Lower lobe of right lung (tissue), 2 donors: ENCODE measurements around the gene NKX6-1. TPM values are rescaled to one million over a fixed set of nuclear protein-coding genes. Genes with fewer than 3 reads are reported as not detected.
A peak's percentile ranks its signal among the peaks of the same experiment; 100 is the strongest.

ENCODE experiments used
- ATAC-seq, 2 donors: fragments of 200-7000 bp; cut with Tn5 transposase; one replicate each; pipeline ENCODE4 v1.9.1; 2020 to 2022; ENCODE audit warnings: mild to moderate bottlenecking in 2 of 2, moderate library complexity in 2 of 2
- DNase-seq: peaks from one replicate; pipeline ENCODE4 v3.0.0-alpha.2; 2020
- H3K27ac ChIP-seq: fragments of 200-600 bp; one replicate; pipeline ENCODE4 v1.8.0; 2022
- H3K27me3 ChIP-seq: fragments of 200-600 bp; one replicate; pipeline ENCODE4 v1.8.0; 2022; ENCODE audit warnings: low read depth
- H3K36me3 ChIP-seq: fragments of 200-600 bp; one replicate; pipeline ENCODE4 v1.8.0; 2022; ENCODE audit warnings: mild to moderate bottlenecking
- H3K4me1 ChIP-seq: fragments of 200-600 bp; one replicate; pipeline ENCODE4 v1.8.0; 2022
- H3K4me3 ChIP-seq: fragments of 200-600 bp; one replicate; pipeline ENCODE4 v1.8.0; 2022; ENCODE audit warnings: mild to moderate bottlenecking
- H3K9me3 ChIP-seq: fragments of 200-600 bp; one replicate; pipeline ENCODE4 v1.8.0; 2022
- intact Hi-C: fragments of 100-400 bp; cut with DNase I; formaldehyde crosslinking; loops from one replicate; pipeline ENCODE4 v1.11.0; 2022
- total RNA-seq: library from RNA; stranded (reverse); fragmentation: NEBNext Ultra II Directional; extraction: Animal tissue kit (Norgen Biotek cat#: 25700); gene quantifications from one replicate; pipeline ENCODE4 v1.2.1, GENCODE V29; 2021
- TF ChIP-seq, protein P1 (sequence below): fragments of 200-600 bp; IDR thresholded peaks from one replicate; pipeline ENCODE4 v1.8.0; 2022; ENCODE audit warnings: antibody characterized with exemption, mild to moderate bottlenecking
- donor health status: DM: no; HTN: yes; CAD: no; lungs with severe emphysema.

Gene NKX6-1
- total RNA-seq, 1 donor from 2014 or later, result not detected

DNA sequence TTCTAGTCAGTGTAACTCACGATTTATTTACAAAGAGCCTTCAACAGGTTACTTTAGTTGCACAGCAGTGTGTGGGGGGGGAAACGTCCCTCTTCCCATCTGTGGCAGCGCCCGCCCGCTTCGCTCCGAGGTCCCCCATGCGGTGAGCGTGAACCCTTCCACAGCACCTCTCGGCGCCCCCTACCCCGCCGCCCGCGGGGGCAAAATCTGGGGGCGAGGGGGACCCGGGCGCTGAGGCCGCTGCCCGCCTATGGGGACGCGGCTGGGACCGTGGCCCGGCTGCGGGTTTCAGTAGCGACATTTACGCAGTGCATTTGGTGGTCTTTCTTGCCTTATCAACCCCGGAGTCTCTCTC lies 6.4 kb downstream of the NKX6-1 start:
- H3K36me3 ChIP-seq, result no peaks in the 10 kb centered on the region
- no peaks in the 10 kb centered on the region for H3K9me3 ChIP-seq
- no peak for DNase-seq
- ATAC-seq, result no peak
- TF ChIP-seq, protein P1, sequence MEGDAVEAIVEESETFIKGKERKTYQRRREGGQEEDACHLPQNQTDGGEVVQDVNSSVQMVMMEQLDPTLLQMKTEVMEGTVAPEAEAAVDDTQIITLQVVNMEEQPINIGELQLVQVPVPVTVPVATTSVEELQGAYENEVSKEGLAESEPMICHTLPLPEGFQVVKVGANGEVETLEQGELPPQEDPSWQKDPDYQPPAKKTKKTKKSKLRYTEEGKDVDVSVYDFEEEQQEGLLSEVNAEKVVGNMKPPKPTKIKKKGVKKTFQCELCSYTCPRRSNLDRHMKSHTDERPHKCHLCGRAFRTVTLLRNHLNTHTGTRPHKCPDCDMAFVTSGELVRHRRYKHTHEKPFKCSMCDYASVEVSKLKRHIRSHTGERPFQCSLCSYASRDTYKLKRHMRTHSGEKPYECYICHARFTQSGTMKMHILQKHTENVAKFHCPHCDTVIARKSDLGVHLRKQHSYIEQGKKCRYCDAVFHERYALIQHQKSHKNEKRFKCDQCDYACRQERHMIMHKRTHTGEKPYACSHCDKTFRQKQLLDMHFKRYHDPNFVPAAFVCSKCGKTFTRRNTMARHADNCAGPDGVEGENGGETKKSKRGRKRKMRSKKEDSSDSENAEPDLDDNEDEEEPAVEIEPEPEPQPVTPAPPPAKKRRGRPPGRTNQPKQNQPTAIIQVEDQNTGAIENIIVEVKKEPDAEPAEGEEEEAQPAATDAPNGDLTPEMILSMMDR, result no peak
- H3K4me3 ChIP-seq, result no peak overlapping the region
- peaks cover 95% of the 10 kb centered on the region for H3K27me3 ChIP-seq
- intact Hi-C loops, result no loop called here
- no peak overlapping the region for H3K27ac ChIP-seq
- peaks cover 13% of the 10 kb centered on the region for H3K4me1 ChIP-seq

DNA sequence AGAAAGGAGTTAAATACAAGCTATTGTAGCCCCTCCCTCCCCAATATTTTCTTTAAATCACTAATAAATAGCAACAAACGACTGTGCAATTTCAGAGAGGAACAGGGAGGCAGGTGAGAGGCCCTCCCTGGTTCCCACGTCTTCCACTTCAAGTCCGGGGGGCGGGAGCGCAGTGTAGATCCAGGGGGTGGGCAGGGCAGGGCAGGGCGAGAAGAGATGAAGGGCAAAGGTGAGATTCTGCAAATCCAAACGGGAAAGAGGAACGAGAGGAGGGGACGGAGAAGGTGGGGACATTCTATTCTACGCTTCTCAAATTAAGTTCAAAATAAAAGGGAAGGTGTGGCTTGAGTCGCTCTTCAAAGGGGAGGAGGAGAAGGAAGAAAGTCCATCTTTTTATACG lies 6.8 kb downstream of the NKX6-1 start:
- DNase-seq, result no peak
- Histone ChIP-seq H3K9me3 (no peaks in the 10 kb centered on the region), H3K27ac (no peak overlapping the region), H3K36me3 (no peaks in the 10 kb centered on the region), H3K27me3 (peaks cover 95% of the 10 kb centered on the region), H3K4me3 (no peak overlapping the region), H3K4me1 (peaks cover 11% of the 10 kb centered on the region)
- no peak for ATAC-seq
- intact Hi-C loops, result no loop called here
- TF ChIP-seq, protein P1, result no peak

DNA sequence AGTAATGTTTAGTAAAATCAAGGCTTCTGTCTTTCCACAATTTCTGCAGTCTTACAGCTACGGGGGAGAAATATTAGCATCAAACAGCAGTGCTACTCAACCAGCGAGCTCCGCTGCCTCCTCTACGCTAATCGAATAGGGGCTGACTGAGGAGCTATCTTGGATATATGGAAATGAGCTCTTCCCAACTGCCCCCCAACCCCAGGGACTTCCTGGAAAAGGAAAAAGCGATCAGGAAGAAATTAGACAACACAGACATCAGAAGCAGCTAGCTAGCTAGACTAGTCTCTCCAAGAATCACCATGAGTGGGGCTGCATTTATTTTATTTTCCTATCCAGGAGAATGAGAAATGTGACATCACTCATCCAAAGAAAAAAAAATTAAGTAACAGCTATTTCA lies 7.6 kb downstream of the NKX6-1 start:
- Histone ChIP-seq H3K9me3 (no peaks in the 10 kb centered on the region), H3K27me3 (peaks cover 94% of the 10 kb centered on the region), H3K4me1 (peaks cover 11% of the 10 kb centered on the region), H3K27ac (no peak overlapping the region), H3K36me3 (no peaks in the 10 kb centered on the region), H3K4me3 (no peak overlapping the region)
- ATAC-seq (no peak), DNase-seq (no peak)
- intact Hi-C loops, result no loop called here
- TF ChIP-seq, protein P1, result no peak

DNA sequence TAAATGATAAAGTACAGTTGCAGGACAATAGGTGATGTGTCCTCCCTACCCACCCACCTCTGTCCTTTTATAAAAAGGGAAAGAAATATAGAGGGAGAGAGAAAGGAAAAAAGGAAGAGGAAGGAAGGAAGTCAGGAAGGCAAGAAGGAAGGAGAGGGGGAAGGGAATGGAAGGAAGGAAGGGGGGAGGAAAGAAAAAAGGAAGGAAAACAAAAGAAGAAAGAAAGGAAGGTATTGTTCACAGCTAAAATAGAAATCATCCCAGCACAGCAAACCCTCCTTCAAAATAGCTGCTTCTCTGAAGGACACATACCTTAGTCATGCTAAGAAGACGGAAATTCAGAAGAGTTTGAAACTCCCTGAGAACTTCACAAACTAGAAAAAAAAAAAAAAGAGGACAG lies 8.4 kb downstream of the NKX6-1 start:
- TF ChIP-seq, protein P1, result no peak
- Histone ChIP-seq H3K4me1 (peaks cover 11% of the 10 kb centered on the region), H3K9me3 (no peaks in the 10 kb centered on the region), H3K4me3 (no peak overlapping the region), H3K27ac (no peak overlapping the region), H3K36me3 (no peaks in the 10 kb centered on the region), H3K27me3 (peaks cover 90% of the 10 kb centered on the region)
- no peak for DNase-seq
- intact Hi-C loops, result no loop called here
- no peak for ATAC-seq

DNA sequence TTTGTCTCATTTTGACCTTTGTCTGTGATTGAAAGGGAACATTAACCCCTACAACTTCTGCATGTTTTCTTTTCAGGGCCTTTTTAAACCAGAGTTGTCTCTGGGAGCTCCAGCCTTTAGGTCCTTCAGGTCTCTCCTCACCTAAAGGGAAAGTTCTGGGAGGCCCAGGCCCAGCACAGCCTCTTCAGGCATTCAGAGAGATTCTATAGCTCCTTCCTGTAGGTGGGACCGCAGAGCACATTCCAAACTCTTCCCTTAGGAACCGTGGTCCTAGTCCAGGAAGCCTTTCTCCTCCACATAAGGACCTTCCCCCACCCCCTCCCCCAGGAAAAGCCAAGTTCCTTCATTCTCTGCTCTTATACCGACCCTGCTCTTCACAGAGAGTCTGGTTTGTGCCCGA lies 14.9 kb downstream of the NKX6-1 start:
- Histone ChIP-seq H3K4me3 (no peak overlapping the region), H3K36me3 (no peaks in the 10 kb centered on the region), H3K9me3 (no peaks in the 10 kb centered on the region), H3K27ac (no peak overlapping the region), H3K4me1 (peaks cover 22% of the 10 kb centered on the region), H3K27me3 (peaks cover 93% of the 10 kb centered on the region)
- intact Hi-C loops, result no loop called here
- DNase-seq (no peak), ATAC-seq (no peak)
- TF ChIP-seq, protein P1, result no peak

DNA sequence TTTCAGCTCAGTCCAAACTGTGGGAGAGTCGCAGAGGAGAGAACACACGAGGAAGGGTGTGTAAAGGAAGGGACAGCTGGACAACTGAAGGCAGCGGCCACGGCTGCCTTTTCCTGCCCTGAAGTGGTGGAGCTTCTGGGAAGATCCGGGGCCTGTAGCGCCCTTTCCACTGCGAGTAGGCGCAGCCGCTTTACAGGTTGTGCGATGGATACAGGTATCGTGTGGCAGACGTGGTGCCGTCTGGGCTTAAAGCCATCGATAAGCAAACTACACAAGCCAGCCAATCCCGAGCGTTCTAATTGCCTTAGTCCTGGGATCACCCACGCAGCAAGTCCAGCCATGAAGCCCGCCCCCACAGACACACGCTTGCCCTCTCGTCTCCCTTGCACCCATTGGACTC lies 15.4 kb downstream of the NKX6-1 start:
- DNase-seq, result no peak
- H3K9me3 ChIP-seq, result no peaks in the 10 kb centered on the region
- peaks cover 22% of the 10 kb centered on the region for H3K4me1 ChIP-seq
- peaks cover 91% of the 10 kb centered on the region for H3K27me3 ChIP-seq
- H3K4me3 ChIP-seq, result no peak overlapping the region
- TF ChIP-seq, protein P1, result no peak
- no peaks in the 10 kb centered on the region for H3K36me3 ChIP-seq
- intact Hi-C loops, result no loop called here
- ATAC-seq, result peak in 1 of 2 donors; percentile 12
- no peak overlapping the region for H3K27ac ChIP-seq
